OCI-LY7 (cell line): ENCODE measurements around the gene HMGN2.

Experiments used
- CTCF ChIP-seq: fragments of 200-600 bp; sonication (generic); conservative IDR thresholded peaks from 2 replicates; pipeline ENCODE4 v1.5.1; 2014; ENCODE audit warnings: mild to moderate bottlenecking, antibody characterized with exemption, low read length, moderate library complexity, mixed read lengths
- EZH2phosphoT487 ChIP-seq: fragments of 200-600 bp; sonication (generic); IDR thresholded peaks from 2 replicates; pipeline ENCODE4 v1.6.1; 2018; ENCODE audit warnings: low read depth, borderline replicate concordance, mild to moderate bottlenecking, mixed run types, antibody characterized with exemption, low read length, moderate library complexity, mixed read lengths

- TF ChIP-seq CTCF (no peak), EZH2phosphoT487 (no peak)
Measured at GRCh38 chr1:26478159-26478558, 5.9 kb downstream of the HMGN2 start.
